ENCODE measurements around the gene LAMTOR2.

LAMTOR2 gene

DNA sequence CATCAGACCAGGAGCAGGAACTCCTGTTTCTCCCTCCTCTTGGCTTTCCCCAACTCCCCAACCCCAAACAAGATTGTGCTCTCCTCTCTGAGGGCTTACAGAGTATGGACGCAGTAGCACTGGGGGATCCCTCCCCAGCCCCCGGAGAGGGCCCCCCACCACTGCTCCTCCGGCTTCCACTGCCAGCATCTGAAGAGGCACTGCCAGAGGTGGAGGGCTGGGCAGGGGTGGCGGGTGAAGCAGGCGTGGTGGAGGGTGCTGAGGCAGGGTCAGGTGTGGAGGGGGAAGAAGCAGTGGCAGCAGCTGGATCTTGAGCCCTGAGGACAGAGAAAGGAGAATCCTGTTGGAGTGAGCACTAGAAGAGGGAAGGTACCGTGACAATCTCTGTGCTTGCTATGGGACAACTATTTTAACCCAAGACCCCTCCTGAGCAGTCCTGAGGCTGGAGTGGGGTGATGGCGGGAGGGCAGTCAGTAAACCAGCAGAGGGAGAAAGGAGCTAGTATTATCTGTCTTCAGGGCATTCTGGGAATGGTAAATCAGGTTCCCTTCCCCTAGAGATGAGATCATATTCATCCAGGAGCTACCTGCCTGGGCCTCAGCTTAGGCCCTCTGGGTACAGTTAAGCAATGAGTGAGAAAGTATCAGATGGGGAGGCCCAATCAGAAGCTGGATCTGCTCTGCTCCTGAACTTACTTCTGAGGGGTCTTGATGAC lies 3.4 kb upstream of the LAMTOR2 start:
- no peak for DNase-seq
- H3K4me3 ChIP-seq (ENCODE audit: low read length), result no peak overlapping the region
- peaks cover 5% of the 10 kb centered on the region for H3F3A ChIP-seq (ENCODE audit: insufficient read depth, low read length)
- H3K9me3 ChIP-seq (replicated peaks; ENCODE audit: insufficient read depth, low read length), result no peaks in the 10 kb centered on the region
- no peaks in the 10 kb centered on the region for H3K36me3 ChIP-seq (replicated peaks; ENCODE audit: insufficient read depth, low read length)
- H4K20me1 ChIP-seq (ENCODE audit: insufficient read depth, low read length), result no peaks in the 10 kb centered on the region
- H3K9ac ChIP-seq (ENCODE audit: low read length), result no peak overlapping the region
- H3K79me2 ChIP-seq (ENCODE audit: low read length), result peaks cover 38% of the 10 kb centered on the region
- no peak overlapping the region for H3K27ac ChIP-seq (ENCODE audit: low read length)
- H2AFZ ChIP-seq (ENCODE audit: low read length), result no peak overlapping the region
- H3K9me2 ChIP-seq (replicated peaks; ENCODE audit: insufficient read depth, low read length), result no peaks in the 10 kb centered on the region
- no peaks in the 10 kb centered on the region for H3K27me3 ChIP-seq (replicated peaks; ENCODE audit: insufficient read depth, low read length)
- H3K4me1 ChIP-seq (ENCODE audit: low read length), result peaks cover 11% of the 10 kb centered on the region
- TF ChIP-seq CTCF (IDR thresholded peaks at IDR 0.05; ENCODE audit: low read length), result no peak
- TF ChIP-seq EZH2 (optimal IDR thresholded peaks at IDR 0.05; ENCODE audit: low read depth, low read length), result no peak
- no peak for TF ChIP-seq EZH2phosphoT487 (IDR thresholded peaks at IDR 0.05; ENCODE audit: low read length)
- H3K4me2 ChIP-seq (ENCODE audit: low read depth, low read length), result no peak overlapping the region

DNA sequence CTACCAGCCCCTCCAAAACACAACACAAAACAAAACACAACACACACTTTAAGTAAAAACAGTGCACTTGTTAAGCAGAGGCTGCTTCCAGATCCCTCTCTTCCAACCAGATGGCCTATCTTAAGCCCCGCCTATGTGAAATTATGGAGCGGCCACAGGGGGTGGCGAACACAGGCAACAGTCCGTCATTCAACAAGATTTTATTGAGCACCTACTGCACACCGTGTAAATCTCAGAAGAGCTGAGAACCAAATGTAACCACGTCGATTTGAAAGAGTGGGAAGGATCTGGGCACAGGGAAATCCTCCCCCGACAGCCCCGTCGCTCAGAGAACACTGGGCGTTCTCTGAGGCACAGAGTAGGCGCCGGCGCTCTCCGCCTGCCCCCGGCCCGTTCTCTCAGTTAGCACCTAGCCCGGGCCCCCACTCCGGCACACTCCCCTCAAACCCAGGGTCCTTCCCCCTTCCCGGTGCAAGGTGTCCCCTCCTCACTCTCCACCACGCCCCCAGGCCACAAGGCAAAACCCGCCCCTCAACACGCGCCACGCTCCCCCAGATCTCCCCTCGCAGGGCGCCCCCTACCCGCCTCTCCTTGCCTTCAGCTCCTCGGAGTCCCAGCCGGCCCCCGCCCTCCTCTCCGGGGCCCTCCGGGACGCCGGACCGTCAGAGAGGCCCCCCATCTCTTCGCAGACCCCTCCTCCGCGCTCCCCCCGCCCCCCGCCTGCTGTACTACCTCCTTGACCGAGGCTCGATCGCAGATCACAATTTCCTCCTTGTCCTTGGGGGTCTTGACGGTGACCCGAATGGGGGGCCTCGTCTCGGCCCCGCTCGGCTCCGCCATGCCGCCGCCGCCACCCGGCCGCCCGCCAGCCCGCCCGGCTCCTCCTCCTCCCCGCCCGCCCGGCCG lies 1.5 kb upstream of the LAMTOR2 start:
- Histone ChIP-seq H3K27me3 (replicated peaks; ENCODE audit: insufficient read depth, low read length) (no peaks in the 10 kb centered on the region), H3K36me3 (replicated peaks; ENCODE audit: insufficient read depth, low read length) (no peaks in the 10 kb centered on the region), H3K4me3 (ENCODE audit: low read length) (peak overlapping the region; percentile 88), H3F3A (ENCODE audit: insufficient read depth, low read length) (peaks cover 5% of the 10 kb centered on the region), H3K9ac (ENCODE audit: low read length) (peak overlapping the region; percentile 73), H4K20me1 (ENCODE audit: insufficient read depth, low read length) (no peaks in the 10 kb centered on the region), H3K9me3 (replicated peaks; ENCODE audit: insufficient read depth, low read length) (no peaks in the 10 kb centered on the region), H3K9me2 (replicated peaks; ENCODE audit: insufficient read depth, low read length) (no peaks in the 10 kb centered on the region), H3K4me1 (ENCODE audit: low read length) (peaks cover 11% of the 10 kb centered on the region), H3K79me2 (ENCODE audit: low read length) (peaks cover 38% of the 10 kb centered on the region), H2AFZ (ENCODE audit: low read length) (peak overlapping the region; percentile 67), H3K27ac (ENCODE audit: low read length) (peak overlapping the region; percentile 6; the same call in 1 of the 2 replicates), H3K4me2 (ENCODE audit: low read depth, low read length) (peak overlapping the region; percentile 64)
- peak; percentile 75 for DNase-seq
- TF ChIP-seq CTCF (IDR thresholded peaks at IDR 0.05; ENCODE audit: low read length), result peak; percentile 42
- no peak for TF ChIP-seq EZH2 (optimal IDR thresholded peaks at IDR 0.05; ENCODE audit: low read depth, low read length)
- TF ChIP-seq EZH2phosphoT487 (IDR thresholded peaks at IDR 0.05; ENCODE audit: low read length), result no peak

GRCh38 chr1:156053768-156054499 lies 648 bp upstream of the LAMTOR2 start, which contains the start of gene UBQLN4:
Gene UBQLN4 (minus strand): TSS chr1:156053798. CDS start chr1:156053701, 97 bp downstream.
- Histone ChIP-seq H4K20me1 (ENCODE audit: insufficient read depth, low read length) (no peaks in the 10 kb centered on the region), H3K9ac (ENCODE audit: low read length) (peak within 1 kb of the TSS; percentile 78)

More at GRCh38 chr1:156053768-156054499, 648 bp upstream of the LAMTOR2 start, which contains the start of gene UBQLN4:
- Histone ChIP-seq H3K4me1 (ENCODE audit: low read length) (peaks cover 11% of the 10 kb centered on the region), H3K27ac (ENCODE audit: low read length) (peak within 1 kb of the TSS; percentile 75), H3K9me2 (replicated peaks; ENCODE audit: insufficient read depth, low read length) (no peaks in the 10 kb centered on the region), H3K27me3 (replicated peaks; ENCODE audit: insufficient read depth, low read length) (no peaks in the 10 kb centered on the region), H3K9me3 (replicated peaks; ENCODE audit: insufficient read depth, low read length) (no peaks in the 10 kb centered on the region), H3K4me2 (ENCODE audit: low read depth, low read length) (peak within 1 kb of the TSS; percentile 96), H3F3A (ENCODE audit: insufficient read depth, low read length) (peaks cover 5% of the 10 kb centered on the region), H3K36me3 (replicated peaks; ENCODE audit: insufficient read depth, low read length) (no peaks in the 10 kb centered on the region), H3K4me3 (ENCODE audit: low read length) (peak within 1 kb of the TSS; percentile 88), H2AFZ (ENCODE audit: low read length) (peak within 1 kb of the TSS; percentile 91), H3K79me2 (ENCODE audit: low read length) (peaks cover 38% of the 10 kb centered on the region)
- DNase-seq, result peak; percentile 95
- TF ChIP-seq CTCF (IDR thresholded peaks at IDR 0.05; ENCODE audit: low read length), result peak; percentile 61
- no peak for TF ChIP-seq EZH2phosphoT487 (IDR thresholded peaks at IDR 0.05; ENCODE audit: low read length)
